Renal cortex interstitium (tissue), 11 donors: Measurements from ENCODE around the gene LAYN. TPM values are rescaled to one million over a fixed set of nuclear protein-coding genes. Genes with fewer than 3 reads are reported as not detected.

Experiments used
- DNase-seq, 11 donors: peaks; one replicate each; pipeline ENCODE4 v3.0.0-alpha.2; 2013; ENCODE audit warnings: low read depth in 9 of 11, low spot score in 4 of 11; ENCODE audit errors: extremely low read depth in 1 of 11
- polyA plus RNA-seq, 3 donors: library from polyadenylated mRNA; unstranded; fragments of 120-200 nt; gene quantifications; one replicate each; pipeline ENCODE4 v1.2.1, GENCODE V29; 2013; ENCODE audit not compliant: insufficient read length in 3 of 3

LAYN gene
- polyA plus RNA-seq, 3 donors = 6.6 to 8.3 (median 8.3) TPM

DNA sequence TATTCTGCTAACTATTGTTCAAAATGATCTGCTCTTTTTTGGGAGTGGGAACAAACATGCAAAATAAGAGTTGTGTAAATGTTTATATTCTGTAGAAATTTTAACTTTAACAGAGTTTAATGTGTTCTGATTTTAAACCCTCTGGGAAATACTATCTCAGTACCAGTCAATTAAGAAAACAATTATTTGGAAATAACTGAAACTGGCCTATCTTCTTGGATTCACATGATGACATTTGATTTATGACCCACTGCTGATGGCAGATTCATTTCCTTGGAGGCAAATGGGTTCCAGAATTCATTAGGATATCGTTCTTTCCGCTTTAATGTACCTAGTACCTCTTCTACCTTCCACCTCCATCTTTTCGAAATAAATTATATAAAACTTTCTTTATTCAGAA is 67.2 kb downstream of the LAYN start:
- DNase-seq = no peak

Other genes starting within 250 kb of the LAYN start
- 1 to 10 TPM; 7.7 to 9.4 (median 8.6) TPM for gene POU2AF3, start 242.2 kb upstream of the LAYN start, polyA plus RNA-seq
- 1 to 10 TPM in 1 of 3 donors, under 1 TPM in 2; 0.53 to 1.1 (median 0.88) TPM for gene POU2AF1, start 161.4 kb upstream of the LAYN start, polyA plus RNA-seq
- gene BTG4, start 28.3 kb upstream of the LAYN start, polyA plus RNA-seq = not detected
- gene HOATZ, start 25.9 kb upstream of the LAYN start, polyA plus RNA-seq = under 1 TPM in 2 of 3 donors, not detected in 1; 0.08 to 0.11 TPM
- gene SIK2, start 61.7 kb downstream of the LAYN start, polyA plus RNA-seq = 10 to 100 TPM; 20.5 to 30.8 (median 22.2) TPM
- 10 to 100 TPM; 21.1 to 27.5 (median 22.4) TPM for gene PPP2R1B, start 225.7 kb downstream of the LAYN start, polyA plus RNA-seq